Stimulated activated CD4-positive, alpha-beta T cell treated with anti-CD3 and anti-CD28 coated beads, Interleukin-1b, Interleukin-23, amount 100 ng/mL, for 48 hours (primary cell): ENCODE results near the gene KDM8.
A peak's percentile ranks its signal among the peaks of the same experiment; 100 is the strongest.

Experiments
- DNase-seq: peaks from one replicate; pipeline ENCODE4 v3.0.0-alpha.2; 2020

The KDM8 gene

GRCh38 chr16:27218756-27219155, 15.4 kb downstream of the KDM8 start:
- DNase-seq = no peak

- DNase-seq = no peak
These were observed 15.8 kb downstream of the KDM8 start for GRCh38 chr16:27219161-27219560.

GRCh38 chr16:27220120-27220519, 16.8 kb downstream of the KDM8 start:
- DNase-seq = no peak

- DNase-seq = no peak
These were observed 17.2 kb downstream of the KDM8 start for GRCh38 chr16:27220527-27220926.

GRCh38 chr16:27220991-27221390, 17.7 kb downstream of the KDM8 start:
- no peak for DNase-seq

GRCh38 chr16:27221576-27222248, 18.4 kb downstream of the KDM8 start:
- no peak for DNase-seq

- no peak for DNase-seq
These were observed 19.2 kb downstream of the KDM8 start for GRCh38 chr16:27222249-27223225.

GRCh38 chr16:27223226-27223610, 19.9 kb downstream of the KDM8 start:
- no peak for DNase-seq

- DNase-seq = no peak
These were observed 20.4 kb downstream of the KDM8 start for GRCh38 chr16:27223701-27224100.

GRCh38 chr16:27224271-27224737, 21.0 kb downstream of the KDM8 start:
- DNase-seq = no peak

- DNase-seq = no peak
These were observed 21.5 kb downstream of the KDM8 start for GRCh38 chr16:27224741-27225300.

- no peak for DNase-seq
These were observed 22.4 kb downstream of the KDM8 start for GRCh38 chr16:27225536-27226360.

GRCh38 chr16:27226476-27226875, 23.1 kb downstream of the KDM8 start:
- no peak for DNase-seq

- no peak for DNase-seq
These were observed 23.8 kb downstream of the KDM8 start for GRCh38 chr16:27226976-27227705.

- DNase-seq = no peak
These were observed 24.7 kb downstream of the KDM8 start for GRCh38 chr16:27228045-27228444.

GRCh38 chr16:27228621-27229501, 25.5 kb downstream of the KDM8 start:
- no peak for DNase-seq

GRCh38 chr16:27229891-27230470, 26.7 kb downstream of the KDM8 start:
- DNase-seq = no peak

- peak; percentile 75 for DNase-seq
These were observed 27.3 kb downstream of the KDM8 start for GRCh38 chr16:27230562-27231001.

- DNase-seq = no peak
These were observed 28.4 kb downstream of the KDM8 start for GRCh38 chr16:27231692-27232060.

GRCh38 chr16:27232061-27232900, 29.0 kb downstream of the KDM8 start:
- DNase-seq = peak; percentile 79
